ENCODE measurements around the gene CEP192. TPM values are rescaled to one million over a fixed set of nuclear protein-coding genes. Genes with fewer than 3 reads are reported as not detected.

CEP192 gene
- total RNA-seq, 3 donors from 2014 or later (not counting 1 experiment from before 2014, with no cell fraction given) = 41.3 to 47.9 (median 43.4) TPM

- peaks cover 18% of the 10 kb centered on the region for H3K36me3 ChIP-seq (ENCODE audit: control insufficient read depth, insufficient read depth, low read length)
- WGBS (ENCODE audit: insufficient coverage) = 82% methylated on average over 3 of the region's 4 CpGs
- Mint-ChIP-seq H3K36me3 (peaks cover 8% of the 10 kb centered on the region), H3K9me3 (no peaks in the 10 kb centered on the region), H3K27ac (no peak overlapping the region), H3K4me3 (no peak overlapping the region), H3K27me3 (ENCODE audit: low read depth in 2 of 2) (no peaks in the 10 kb centered on the region), H3K4me1 (no peaks in the 10 kb centered on the region)
- H3K4me1 ChIP-seq (ENCODE audit: control insufficient read depth, insufficient read depth, low read length) = peaks cover 3% of the 10 kb centered on the region
- ATAC-seq (no peak), DNase-seq (no peak)
- no peaks in the 10 kb centered on the region for H3K27me3 ChIP-seq (ENCODE audit: control insufficient read depth, insufficient read depth, low read length)
- no peaks in the 10 kb centered on the region for H3K9me3 ChIP-seq (ENCODE audit: control insufficient read depth, insufficient read depth, low read length)
- no peak overlapping the region for H3K4me3 ChIP-seq (ENCODE audit: low read length)
- TF ChIP-seq CTCF (IDR thresholded peaks at IDR 0.05) = no peak
- no peak overlapping the region for H3K27ac ChIP-seq (ENCODE audit: low read length)
- intact Hi-C loops (cut with micrococcal nuclease) = no loop called here
Measured at GRCh38 chr18:12968115-12968514, 23.0 kb upstream of the CEP192 start.

GRCh38 chr18:12968619-12969018, 22.5 kb upstream of the CEP192 start:
- Histone ChIP-seq H3K36me3 (ENCODE audit: control insufficient read depth, insufficient read depth, low read length) (peaks cover 14% of the 10 kb centered on the region), H3K27me3 (ENCODE audit: control insufficient read depth, insufficient read depth, low read length) (no peaks in the 10 kb centered on the region), H3K4me1 (ENCODE audit: control insufficient read depth, insufficient read depth, low read length) (peaks cover 3% of the 10 kb centered on the region), H3K27ac (ENCODE audit: low read length) (no peak overlapping the region), H3K9me3 (ENCODE audit: control insufficient read depth, insufficient read depth, low read length) (no peaks in the 10 kb centered on the region), H3K4me3 (ENCODE audit: low read length) (no peak overlapping the region)
- intact Hi-C loops (cut with micrococcal nuclease) = no loop called here
- DNase-seq (no peak), ATAC-seq (no peak)
- Mint-ChIP-seq H3K27ac (no peak overlapping the region), H3K27me3 (ENCODE audit: low read depth in 2 of 2) (no peaks in the 10 kb centered on the region), H3K4me3 (no peak overlapping the region), H3K9me3 (no peaks in the 10 kb centered on the region), H3K4me1 (peaks cover 0 to under 1% of the 10 kb centered on the region in 2 donors), H3K36me3 (peaks cover 9% of the 10 kb centered on the region)
- WGBS (ENCODE audit: insufficient coverage) = 96% methylated on average over 6 of the region's 6 CpGs
- no peak for TF ChIP-seq CTCF (IDR thresholded peaks at IDR 0.05)

GRCh38 chr18:12973562-12974213, 17.5 kb upstream of the CEP192 start:
- DNase-seq (no peak), ATAC-seq (peak in 1 of 3 donors; percentile 29)
- H3K27me3 Mint-ChIP-seq (ENCODE audit: low read depth in 2 of 2) = no peaks in the 10 kb centered on the region
- Histone ChIP-seq H3K4me1 (ENCODE audit: control insufficient read depth, insufficient read depth, low read length) (peaks cover 3% of the 10 kb centered on the region), H3K9me3 (ENCODE audit: control insufficient read depth, insufficient read depth, low read length) (no peaks in the 10 kb centered on the region), H3K4me3 (ENCODE audit: low read length) (no peak overlapping the region), H3K27ac (ENCODE audit: low read length) (no peak overlapping the region), H3K36me3 (ENCODE audit: control insufficient read depth, insufficient read depth, low read length) (peaks cover 12% of the 10 kb centered on the region), H3K27me3 (ENCODE audit: control insufficient read depth, insufficient read depth, low read length) (no peaks in the 10 kb centered on the region)
- H3K4me1 Mint-ChIP-seq = peaks cover 0 to 4% of the 10 kb centered on the region in 2 donors
- H3K27ac Mint-ChIP-seq = peak overlapping the region in 1 of 2 donors; percentile 22
- WGBS (ENCODE audit: insufficient coverage) = 98% methylated on average over 2 of the region's 4 CpGs
- intact Hi-C loops (cut with micrococcal nuclease) = no loop called here
- TF ChIP-seq CTCF (IDR thresholded peaks at IDR 0.05) = no peak
- H3K36me3 Mint-ChIP-seq = peaks cover 5% of the 10 kb centered on the region
- no peak overlapping the region for H3K4me3 Mint-ChIP-seq
- no peaks in the 10 kb centered on the region for H3K9me3 Mint-ChIP-seq

DNA sequence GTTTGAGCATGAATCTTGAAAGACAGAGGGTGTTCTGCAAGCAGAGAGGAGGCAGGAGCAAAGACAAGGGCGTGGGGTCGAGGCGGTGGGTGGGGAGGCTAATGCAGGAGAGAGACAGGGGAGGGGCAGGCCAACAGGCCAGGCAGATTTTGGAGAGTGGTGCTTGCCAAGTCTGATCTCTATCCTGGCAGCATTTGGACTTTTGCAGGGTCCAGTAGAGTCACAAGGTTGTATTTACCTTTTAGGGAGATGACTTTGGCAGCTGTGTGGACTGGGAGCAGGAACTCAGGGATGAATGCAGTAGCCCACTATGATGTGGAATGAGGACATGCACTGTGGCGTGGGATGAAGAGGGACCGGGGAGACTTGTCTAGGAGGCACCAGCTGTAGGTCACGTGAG, 15.7 kb upstream of the CEP192 start:
- Histone ChIP-seq H3K27me3 (ENCODE audit: control insufficient read depth, insufficient read depth, low read length) (no peaks in the 10 kb centered on the region), H3K4me3 (ENCODE audit: low read length) (no peak overlapping the region), H3K9me3 (ENCODE audit: control insufficient read depth, insufficient read depth, low read length) (no peaks in the 10 kb centered on the region), H3K36me3 (ENCODE audit: control insufficient read depth, insufficient read depth, low read length) (peaks cover 12% of the 10 kb centered on the region), H3K27ac (ENCODE audit: low read length) (no peak overlapping the region), H3K4me1 (ENCODE audit: control insufficient read depth, insufficient read depth, low read length) (no peaks in the 10 kb centered on the region)
- 98% methylated on average over 6 of the region's 6 CpGs for WGBS (ENCODE audit: insufficient coverage)
- TF ChIP-seq CTCF (IDR thresholded peaks at IDR 0.05) = no peak
- peaks cover 5% of the 10 kb centered on the region for H3K36me3 Mint-ChIP-seq
- H3K27ac Mint-ChIP-seq = no peak overlapping the region
- no peak overlapping the region for H3K4me3 Mint-ChIP-seq
- H3K27me3 Mint-ChIP-seq (ENCODE audit: low read depth in 2 of 2) = no peaks in the 10 kb centered on the region
- H3K9me3 Mint-ChIP-seq = no peaks in the 10 kb centered on the region
- peaks cover 0 to 4% of the 10 kb centered on the region in 2 donors for H3K4me1 Mint-ChIP-seq
- intact Hi-C loops (cut with micrococcal nuclease) = no loop called here
- DNase-seq = no peak
- no peak for ATAC-seq
